Fibroblast of mammary gland (primary cell): Measurements from ENCODE around the gene HACD4.
"Not testable (repeated sequence)": the region's sequence is repeated elsewhere in the genome, so short reads cannot be mapped to it uniquely, and the experiment has no call there.

Experiments
- DNase-seq: peaks from one replicate; pipeline ENCODE4 v3.0.0-alpha.2; 2010; ENCODE audit warnings: low read depth
- H3K4me3 ChIP-seq: 2 replicates; pipeline ENCODE4 v1.5.1; 2011; ENCODE audit warnings: low read depth, mild to moderate bottlenecking, low read length, moderate library complexity; ENCODE audit not compliant: control insufficient read depth
- TF ChIP-seq, protein P1 (sequence below): conservative IDR thresholded peaks from 2 replicates; pipeline ENCODE4 v1.5.1; 2011; ENCODE audit warnings: low read depth, low read length, inconsistent platforms; ENCODE audit not compliant: control insufficient read depth, insufficient read depth

The HACD4 gene

GRCh38 chr9:20988061-20988460 lies 43.4 kb downstream of the HACD4 start:
- no peak overlapping the region for H3K4me3 ChIP-seq
- no peak for DNase-seq
- TF ChIP-seq, protein P1, sequence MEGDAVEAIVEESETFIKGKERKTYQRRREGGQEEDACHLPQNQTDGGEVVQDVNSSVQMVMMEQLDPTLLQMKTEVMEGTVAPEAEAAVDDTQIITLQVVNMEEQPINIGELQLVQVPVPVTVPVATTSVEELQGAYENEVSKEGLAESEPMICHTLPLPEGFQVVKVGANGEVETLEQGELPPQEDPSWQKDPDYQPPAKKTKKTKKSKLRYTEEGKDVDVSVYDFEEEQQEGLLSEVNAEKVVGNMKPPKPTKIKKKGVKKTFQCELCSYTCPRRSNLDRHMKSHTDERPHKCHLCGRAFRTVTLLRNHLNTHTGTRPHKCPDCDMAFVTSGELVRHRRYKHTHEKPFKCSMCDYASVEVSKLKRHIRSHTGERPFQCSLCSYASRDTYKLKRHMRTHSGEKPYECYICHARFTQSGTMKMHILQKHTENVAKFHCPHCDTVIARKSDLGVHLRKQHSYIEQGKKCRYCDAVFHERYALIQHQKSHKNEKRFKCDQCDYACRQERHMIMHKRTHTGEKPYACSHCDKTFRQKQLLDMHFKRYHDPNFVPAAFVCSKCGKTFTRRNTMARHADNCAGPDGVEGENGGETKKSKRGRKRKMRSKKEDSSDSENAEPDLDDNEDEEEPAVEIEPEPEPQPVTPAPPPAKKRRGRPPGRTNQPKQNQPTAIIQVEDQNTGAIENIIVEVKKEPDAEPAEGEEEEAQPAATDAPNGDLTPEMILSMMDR, result no peak

GRCh38 chr9:20987521-20987920 lies 43.9 kb downstream of the HACD4 start:
- TF ChIP-seq, protein P1, result no peak
- no peak for DNase-seq
- H3K4me3 ChIP-seq, result no peak overlapping the region

- peak; percentile 10 for DNase-seq
- no peak overlapping the region for H3K4me3 ChIP-seq
- TF ChIP-seq, protein P1, result no peak
Measured at GRCh38 chr9:20985851-20986600, 45.4 kb downstream of the HACD4 start.

GRCh38 chr9:20984506-20984905 lies 46.9 kb downstream of the HACD4 start:
- TF ChIP-seq, protein P1, result no peak
- H3K4me3 ChIP-seq, result no peak overlapping the region
- no peak for DNase-seq

- peak; percentile 67 for DNase-seq
Measured at GRCh38 chr9:20981486-20981885, 50.0 kb downstream of the HACD4 start.

GRCh38 chr9:20980832-20981455 lies 50.5 kb downstream of the HACD4 start:
- peak; percentile 88 for DNase-seq
- TF ChIP-seq, protein P1, result no peak
- no peak overlapping the region for H3K4me3 ChIP-seq

More at GRCh38 chr9:20981486-20981885, 50.0 kb downstream of the HACD4 start:
- no peak overlapping the region for H3K4me3 ChIP-seq
- TF ChIP-seq, protein P1, result no peak

GRCh38 chr9:20978249-20978648 lies 53.2 kb downstream of the HACD4 start:
- H3K4me3 ChIP-seq, result no peak overlapping the region
- DNase-seq, result no peak
- TF ChIP-seq, protein P1, result no peak

GRCh38 chr9:20974191-20974938 lies 57.1 kb downstream of the HACD4 start:
- not testable (repeated sequence) for H3K4me3 ChIP-seq, DNase-seq

- DNase-seq, H3K4me3 ChIP-seq: not testable (repeated sequence)
Measured at GRCh38 chr9:20973246-20973947, 58.0 kb downstream of the HACD4 start.
